Smooth muscle cell (in vitro differentiated cells): ENCODE measurements around the gene INPP4A. TPM values are rescaled to one million over a fixed set of nuclear protein-coding genes. Genes with fewer than 3 reads are reported as not detected.

Experiments used
- DNase-seq: peaks from one replicate; lab custom pipeline; 2025; ENCODE audit not compliant: unreplicated experiment; lab: John Stamatoyannopoulos, UW
- H2AFZ ChIP-seq: fragments of 200-600 bp; sonication (generic); 2 replicates; pipeline ENCODE4 v1.6.0; 2016; ENCODE audit warnings: antibody characterized with exemption, low read depth, mild to moderate bottlenecking
- H3F3A ChIP-seq: fragments of 200-600 bp; sonication (generic); 2 replicates; pipeline ENCODE4 v1.6.0; 2017; ENCODE audit warnings: antibody characterized with exemption, low read depth
- H3K27ac ChIP-seq: fragments of 200-600 bp; sonication (generic); 2 replicates; pipeline ENCODE4 v1.5.1; 2016; ENCODE audit warnings: low read depth, mild to moderate bottlenecking
- H3K27me3 ChIP-seq: fragments of 200-600 bp; sonication (generic); 2 replicates; pipeline ENCODE4 v1.6.1; 2016; ENCODE audit warnings: low read depth, mild to moderate bottlenecking
- H3K36me3 ChIP-seq: fragments of 200-600 bp; sonication (generic); 2 replicates; pipeline ENCODE4 v1.5.1; 2016; ENCODE audit warnings: low read depth
- H3K4me1 ChIP-seq: fragments of 200-600 bp; sonication (generic); 2 replicates; pipeline ENCODE4 v1.5.1; 2016; ENCODE audit warnings: low read depth
- H3K4me2 ChIP-seq: fragments of 200-600 bp; sonication (generic); 2 replicates; pipeline ENCODE4 v1.6.0; 2016; ENCODE audit warnings: mild to moderate bottlenecking
- H3K4me3 ChIP-seq: fragments of 200-600 bp; sonication (generic); 2 replicates; pipeline ENCODE4 v1.5.1; 2016; ENCODE audit warnings: mild to moderate bottlenecking
- H3K79me2 ChIP-seq: fragments of 200-600 bp; sonication (generic); 2 replicates; pipeline ENCODE4 v1.6.0; 2016; ENCODE audit warnings: low read depth, mild to moderate bottlenecking
- H3K9ac ChIP-seq: fragments of 200-600 bp; sonication (generic); 2 replicates; pipeline ENCODE4 v1.6.0; 2016; ENCODE audit warnings: low read depth
- H3K9me3 ChIP-seq: fragments of 200-600 bp; sonication (generic); replicated peaks from 2 replicates; pipeline ENCODE4 v1.5.1; 2016; ENCODE audit warnings: low read depth
- H4K20me1 ChIP-seq: fragments of 200-600 bp; sonication (generic); 2 replicates; pipeline ENCODE4 v1.6.0; 2016; ENCODE audit warnings: low read depth
- WGBS: methylation state at CpG from one replicate; pipeline ENCODE4 v1.1.7; 2016; ENCODE audit warnings: low lambda C conversion rate; 5-methylcytosine and 5-hydroxymethylcytosine counted together
- polyA plus RNA-seq: library from polyadenylated mRNA; unstranded; fragments of >200 nt; fragmentation: Nextera tagmentation; extraction: Ambion mirVana; gene quantifications from 2 replicates; pipeline ENCODE4 v1.2.1, GENCODE V29; 2016
- total RNA-seq: library from RNA; depleted of rRNA; stranded (reverse); fragments of >200 nt; gene quantifications from 2 replicates; pipeline ENCODE4 v1.2.3, GENCODE V29; 2014
- TF ChIP-seq, protein P1 (sequence below): fragments of 200-600 bp; sonication (generic); IDR thresholded peaks from 2 replicates; pipeline ENCODE4 v1.5.1; 2017; ENCODE audit warnings: borderline replicate concordance, mild to moderate bottlenecking, antibody characterized with exemption; ENCODE audit not compliant: insufficient read depth, poor library complexity, severe bottlenecking

The INPP4A gene
- total and polyA plus RNA-seq, 2 experiments from 2014 or later: 10.1 to 17.3 TPM

GRCh38 chr2:98507891-98508708 lies 63.4 kb downstream of the INPP4A start:
- DNase-seq: no peak
- TF ChIP-seq, protein P1, sequence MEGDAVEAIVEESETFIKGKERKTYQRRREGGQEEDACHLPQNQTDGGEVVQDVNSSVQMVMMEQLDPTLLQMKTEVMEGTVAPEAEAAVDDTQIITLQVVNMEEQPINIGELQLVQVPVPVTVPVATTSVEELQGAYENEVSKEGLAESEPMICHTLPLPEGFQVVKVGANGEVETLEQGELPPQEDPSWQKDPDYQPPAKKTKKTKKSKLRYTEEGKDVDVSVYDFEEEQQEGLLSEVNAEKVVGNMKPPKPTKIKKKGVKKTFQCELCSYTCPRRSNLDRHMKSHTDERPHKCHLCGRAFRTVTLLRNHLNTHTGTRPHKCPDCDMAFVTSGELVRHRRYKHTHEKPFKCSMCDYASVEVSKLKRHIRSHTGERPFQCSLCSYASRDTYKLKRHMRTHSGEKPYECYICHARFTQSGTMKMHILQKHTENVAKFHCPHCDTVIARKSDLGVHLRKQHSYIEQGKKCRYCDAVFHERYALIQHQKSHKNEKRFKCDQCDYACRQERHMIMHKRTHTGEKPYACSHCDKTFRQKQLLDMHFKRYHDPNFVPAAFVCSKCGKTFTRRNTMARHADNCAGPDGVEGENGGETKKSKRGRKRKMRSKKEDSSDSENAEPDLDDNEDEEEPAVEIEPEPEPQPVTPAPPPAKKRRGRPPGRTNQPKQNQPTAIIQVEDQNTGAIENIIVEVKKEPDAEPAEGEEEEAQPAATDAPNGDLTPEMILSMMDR: no peak
- no peak overlapping the region for H3K27ac ChIP-seq

GRCh38 chr2:98508709-98509066 lies 64.0 kb downstream of the INPP4A start:
- Histone ChIP-seq H4K20me1 (peaks cover 25% of the 10 kb centered on the region), H3K27me3 (no peaks in the 10 kb centered on the region), H3K79me2 (peaks cover 3% of the 10 kb centered on the region), H3F3A (peaks cover 2% of the 10 kb centered on the region), H3K9ac (no peak overlapping the region), H3K27ac (no peak overlapping the region), H3K4me3 (no peak overlapping the region), H3K9me3 (no peaks in the 10 kb centered on the region), H3K4me1 (peaks cover 5% of the 10 kb centered on the region), H3K4me2 (no peak overlapping the region), H3K36me3 (no peaks in the 10 kb centered on the region), H2AFZ (no peak overlapping the region)
- WGBS: 100% methylated on average over 9 of the region's 9 CpGs
- TF ChIP-seq, protein P1: no peak
- no peak for DNase-seq

More at GRCh38 chr2:98507891-98508708, 63.4 kb downstream of the INPP4A start:
- no peak overlapping the region for H3K4me3 ChIP-seq
- H3K36me3 ChIP-seq: no peaks in the 10 kb centered on the region
- no peaks in the 10 kb centered on the region for H3K27me3 ChIP-seq
- H3F3A ChIP-seq: peaks cover 2% of the 10 kb centered on the region
- no peak overlapping the region for H3K9ac ChIP-seq
- H3K79me2 ChIP-seq: peaks cover 7% of the 10 kb centered on the region
- 82% methylated on average over 12 of the region's 12 CpGs for WGBS
- peaks cover 5% of the 10 kb centered on the region for H3K4me1 ChIP-seq
- H2AFZ ChIP-seq: no peak overlapping the region
- no peaks in the 10 kb centered on the region for H3K9me3 ChIP-seq
- H4K20me1 ChIP-seq: peaks cover 31% of the 10 kb centered on the region
- no peak overlapping the region for H3K4me2 ChIP-seq

- Histone ChIP-seq H3K27ac (no peak overlapping the region), H3F3A (peaks cover 2% of the 10 kb centered on the region), H3K36me3 (no peaks in the 10 kb centered on the region), H3K79me2 (no peaks in the 10 kb centered on the region), H3K4me1 (peaks cover 9% of the 10 kb centered on the region), H3K4me3 (no peak overlapping the region), H3K9ac (no peak overlapping the region), H3K4me2 (no peak overlapping the region), H3K9me3 (no peaks in the 10 kb centered on the region), H2AFZ (no peak overlapping the region), H4K20me1 (peaks cover 16% of the 10 kb centered on the region), H3K27me3 (no peaks in the 10 kb centered on the region)
- 90% methylated on average over 7 of the region's 7 CpGs for WGBS
- TF ChIP-seq, protein P1: no peak
- no peak for DNase-seq
Measured at GRCh38 chr2:98509542-98510321, 65.1 kb downstream of the INPP4A start.
